HepG2 (cell line): Measurements from ENCODE around the gene DNASE1. TPM values are rescaled to one million over a fixed set of nuclear protein-coding genes. Genes with fewer than 3 reads are reported as not detected.

ENCODE experiments used
- GATAD1 ChIP-seq: IDR thresholded peaks from 2 replicates; pipeline ENCODE4 v1.6.1; 2016; ENCODE audit warnings: missing genetic modification reagents, missing compliant biosample characterization
- GFI1 ChIP-seq: sonication (generic); formaldehyde crosslinking; IDR thresholded peaks from 2 replicates; pipeline ENCODE4 v1.5.0; 2020; ENCODE audit warnings: missing genetic modification reagents, mild to moderate bottlenecking, borderline replicate concordance
- GTF3A ChIP-seq: sonication (generic); formaldehyde crosslinking; conservative IDR thresholded peaks from 2 replicates; pipeline ENCODE4 v1.4.0; 2020; ENCODE audit warnings: mild to moderate bottlenecking, missing genetic modification reagents
- HOXD1 ChIP-seq: sonication (generic); formaldehyde crosslinking; IDR thresholded peaks from 2 replicates; pipeline ENCODE4 v1.5.0; 2020; ENCODE audit warnings: missing genetic modification reagents
- JARID2 ChIP-seq: sonication (generic); formaldehyde crosslinking; IDR thresholded peaks from 2 replicates; pipeline ENCODE4 v1.8.1; 2023; ENCODE audit warnings: missing genetic modification reagents, inconsistent platforms; ENCODE audit not compliant: insufficient replicate concordance
- JUN ChIP-seq: sonication (generic); formaldehyde crosslinking; IDR thresholded peaks from 2 replicates; pipeline ENCODE4 v1.4.0; 2020; ENCODE audit warnings: mild to moderate bottlenecking, missing genetic modification reagents
- KLF9 ChIP-seq: IDR thresholded peaks from 2 replicates; pipeline ENCODE4 v1.6.1; 2016; ENCODE audit warnings: low read depth
- MIXL1 ChIP-seq: IDR thresholded peaks from 2 replicates; pipeline ENCODE4 v1.6.1; 2016
- PHF8 ChIP-seq: sonication (generic); formaldehyde crosslinking; IDR thresholded peaks from 2 replicates; pipeline ENCODE4 v1.5.0; 2020; ENCODE audit warnings: missing genetic modification reagents
- POLR2G ChIP-seq: fragments of 200-400 bp; formaldehyde crosslinking; IDR thresholded peaks from 2 replicates; pipeline ENCODE4 v1.6.1; 2018; ENCODE audit warnings: mild to moderate bottlenecking, low read depth, low read length, moderate library complexity
- RFX5 ChIP-seq: IDR thresholded peaks from 2 replicates; pipeline ENCODE4 v1.6.1; 2011; ENCODE audit warnings: low read depth, low read length, improper control_type of control experiment
- SNAPC2 ChIP-seq: sonication (generic); formaldehyde crosslinking; IDR thresholded peaks from 2 replicates; pipeline ENCODE4 v1.8.1; 2022; ENCODE audit warnings: mild to moderate bottlenecking, missing genetic modification reagents
- THAP11 ChIP-seq: IDR thresholded peaks from 2 replicates; pipeline ENCODE4 v1.6.1; 2016; ENCODE audit warnings: missing biosample characterization, missing genetic modification reagents
- ZBTB42 ChIP-seq: sonication (generic); formaldehyde crosslinking; IDR thresholded peaks from 2 replicates; pipeline ENCODE4 v1.5.0; 2020; ENCODE audit warnings: mild to moderate bottlenecking, missing genetic modification reagents
- ZNF121 ChIP-seq: sonication (generic); formaldehyde crosslinking; IDR thresholded peaks from 2 replicates; pipeline ENCODE4 v1.5.0; 2020; ENCODE audit warnings: mild to moderate bottlenecking, missing genetic modification reagents
- ZNF761 ChIP-seq: sonication (generic); formaldehyde crosslinking; conservative IDR thresholded peaks from 2 replicates; pipeline ENCODE4 v1.4.0; 2020; ENCODE audit warnings: mild to moderate bottlenecking, missing genetic modification reagents
- polyA plus RNA-seq, 8 experiments: library from polyadenylated mRNA; depleted of rRNA in 3 of 8; stranded (reverse) in 7 of 8; unstranded in 1 of 8; fragments of >200 nt; fragmentation: Illumina TruSeq in 4 of 8; extraction: Trizol in 4 of 8; gene quantifications; 2 replicates each; pipeline versions ENCODE4 v1.2.1 to v1.2.3, GENCODE V29; 2011 to 2016; ENCODE audit warnings: low read depth in 4 of 8, missing spikeins in 1 of 8, mixed read lengths in 1 of 8; ENCODE audit not compliant: insufficient read depth in 1 of 8
- total RNA-seq, 5 experiments: library from RNA; depleted of rRNA; stranded (reverse); fragments of >200 nt; fragmentation: Illumina TruSeq; extraction: Trizol; gene quantifications; 2 replicates each; pipeline ENCODE4 v1.2.3, GENCODE V29; 2016; ENCODE audit warnings: low read depth in 1 of 5
- TF ChIP-seq, protein P1 (sequence below): sonication (generic); formaldehyde crosslinking; IDR thresholded peaks from 2 replicates; pipeline ENCODE4 v1.8.1; 2023; ENCODE audit warnings: mild to moderate bottlenecking, moderate library complexity, missing genetic modification reagents
- TF ChIP-seq, protein P2 (sequence below), 2 experiments: sonication (generic) in 1 of 2; formaldehyde crosslinking in 1 of 2; IDR thresholded peaks; 2 replicates each; pipeline versions ENCODE4 v1.5.1 to v1.6.1; 2011 to 2020; ENCODE audit warnings: borderline replicate concordance in 1 of 2, low read depth in 1 of 2, low read length in 1 of 2, mild to moderate bottlenecking in 1 of 2, missing genetic modification reagents in 1 of 2, moderate library complexity in 1 of 2
- TF ChIP-seq, protein P3 (sequence below): sonication (generic); formaldehyde crosslinking; IDR thresholded peaks from 2 replicates; pipeline ENCODE4 v1.8.0; 2022; ENCODE audit warnings: missing genetic modification reagents, mild to moderate bottlenecking, moderate library complexity, borderline replicate concordance
- TF ChIP-seq, protein P4 (sequence below): sonication (generic); formaldehyde crosslinking; conservative IDR thresholded peaks from 2 replicates; pipeline ENCODE4 v1.4.0; 2020; ENCODE audit warnings: missing genetic modification reagents
- TF ChIP-seq, protein P5 (sequence below): sonication (generic); formaldehyde crosslinking; IDR thresholded peaks from 2 replicates; pipeline ENCODE4 v1.4.0; 2020; ENCODE audit warnings: low read depth, mild to moderate bottlenecking, missing genetic modification reagents

The DNASE1 gene
- total and polyA plus RNA-seq, 2 of the 13 experiments (the other 11 are each of a cell fraction or from before 2014, with no cell fraction given): 7.1 to 11.1 TPM

DNA sequence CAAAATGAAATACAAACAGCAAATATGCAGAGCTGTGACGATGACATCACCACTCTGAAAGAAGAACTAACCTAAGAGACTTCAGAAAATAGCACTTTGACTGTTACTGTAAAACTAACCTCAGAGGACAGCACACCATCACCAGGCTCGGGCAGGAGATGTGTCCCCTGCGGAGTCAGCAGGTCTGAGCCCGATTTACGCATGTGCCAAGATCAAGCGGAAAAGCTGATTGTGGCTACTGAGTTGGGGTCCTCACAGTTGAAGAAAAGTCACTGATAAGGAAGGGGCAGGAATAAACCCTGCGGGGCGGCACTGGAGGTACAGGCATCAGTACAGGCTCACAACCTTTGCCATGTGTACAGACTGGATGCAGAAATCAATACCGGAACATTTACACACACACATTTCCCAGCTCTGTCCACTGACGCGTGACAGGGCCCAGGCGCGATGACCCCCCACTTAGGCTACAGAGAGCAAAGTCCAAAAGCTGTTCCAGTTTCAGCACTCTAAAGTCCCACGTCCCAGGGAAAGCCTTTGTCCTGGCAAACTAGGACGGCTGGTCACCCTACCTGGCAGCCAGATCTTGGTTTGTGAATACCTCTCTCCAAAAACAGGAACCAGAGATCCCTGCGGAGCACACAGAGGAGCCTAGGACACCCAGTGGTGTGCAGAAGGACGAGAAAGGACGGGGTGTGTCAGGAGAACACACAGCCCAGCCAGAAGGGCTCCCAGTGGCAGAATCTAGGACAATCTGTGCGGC, 41.3 kb downstream of the DNASE1 start (continued):
- TF ChIP-seq GTF3A (CRISPR knock-in tag): no peak
- TF ChIP-seq GATAD1 (CRISPR knock-in tag): peak; percentile 78
- peak; percentile 74 for TF ChIP-seq SNAPC2 (CRISPR knock-in tag)
- peak; percentile 89 for TF ChIP-seq POLR2G
- TF ChIP-seq, protein P1, sequence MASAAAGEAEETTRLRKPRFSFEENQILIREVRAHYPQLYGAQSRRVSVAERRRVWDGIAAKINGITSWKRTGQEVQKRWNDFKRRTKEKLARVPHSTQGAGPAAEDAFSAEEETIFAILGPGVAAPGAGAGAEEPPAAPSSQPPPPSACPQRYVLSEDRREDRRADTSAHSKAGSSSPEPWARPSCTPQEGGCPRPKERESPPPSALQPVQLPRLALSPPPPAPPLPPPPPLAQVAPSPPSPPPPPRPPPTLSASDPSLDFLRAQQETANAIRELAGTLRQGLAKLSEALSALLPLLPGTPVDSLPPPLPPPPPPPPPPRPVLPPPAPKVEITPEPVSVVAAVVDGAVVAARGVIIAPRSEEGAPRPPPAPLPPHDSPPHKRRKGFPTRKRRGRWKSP (CRISPR knock-in tag): peak; percentile 90
- TF ChIP-seq JARID2 (CRISPR knock-in tag): no peak
- TF ChIP-seq RFX5: no peak
- TF ChIP-seq, protein P2, sequence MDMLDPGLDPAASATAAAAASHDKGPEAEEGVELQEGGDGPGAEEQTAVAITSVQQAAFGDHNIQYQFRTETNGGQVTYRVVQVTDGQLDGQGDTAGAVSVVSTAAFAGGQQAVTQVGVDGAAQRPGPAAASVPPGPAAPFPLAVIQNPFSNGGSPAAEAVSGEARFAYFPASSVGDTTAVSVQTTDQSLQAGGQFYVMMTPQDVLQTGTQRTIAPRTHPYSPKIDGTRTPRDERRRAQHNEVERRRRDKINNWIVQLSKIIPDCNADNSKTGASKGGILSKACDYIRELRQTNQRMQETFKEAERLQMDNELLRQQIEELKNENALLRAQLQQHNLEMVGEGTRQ (IDR thresholded peaks at IDR 0.05; ENCODE audit: low read depth, low read length): no peak
- TF ChIP-seq, protein P2 (CRISPR knock-in tag; IDR thresholded peaks at IDR 0.05; ENCODE audit: borderline replicate concordance): no peak
- peak; percentile 32; the same call in 1 of the 2 replicates for TF ChIP-seq KLF9
- TF ChIP-seq ZNF761 (CRISPR knock-in tag): peak; percentile 88
- TF ChIP-seq PHF8 (CRISPR knock-in tag): peak; percentile 52
- peak; percentile 79 for TF ChIP-seq HOXD1 (CRISPR knock-in tag)
- peak; percentile 79 for TF ChIP-seq MIXL1 (CRISPR knock-in tag)
- TF ChIP-seq GFI1 (CRISPR knock-in tag): peak; percentile 31; the same call in 1 of the 2 replicates
- TF ChIP-seq, protein P3, sequence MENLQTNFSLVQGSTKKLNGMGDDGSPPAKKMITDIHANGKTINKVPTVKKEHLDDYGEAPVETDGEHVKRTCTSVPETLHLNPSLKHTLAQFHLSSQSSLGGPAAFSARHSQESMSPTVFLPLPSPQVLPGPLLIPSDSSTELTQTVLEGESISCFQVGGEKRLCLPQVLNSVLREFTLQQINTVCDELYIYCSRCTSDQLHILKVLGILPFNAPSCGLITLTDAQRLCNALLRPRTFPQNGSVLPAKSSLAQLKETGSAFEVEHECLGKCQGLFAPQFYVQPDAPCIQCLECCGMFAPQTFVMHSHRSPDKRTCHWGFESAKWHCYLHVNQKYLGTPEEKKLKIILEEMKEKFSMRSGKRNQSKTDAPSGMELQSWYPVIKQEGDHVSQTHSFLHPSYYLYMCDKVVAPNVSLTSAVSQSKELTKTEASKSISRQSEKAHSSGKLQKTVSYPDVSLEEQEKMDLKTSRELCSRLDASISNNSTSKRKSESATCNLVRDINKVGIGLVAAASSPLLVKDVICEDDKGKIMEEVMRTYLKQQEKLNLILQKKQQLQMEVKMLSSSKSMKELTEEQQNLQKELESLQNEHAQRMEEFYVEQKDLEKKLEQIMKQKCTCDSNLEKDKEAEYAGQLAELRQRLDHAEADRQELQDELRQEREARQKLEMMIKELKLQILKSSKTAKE (CRISPR knock-in tag): peak; percentile 74; the same call in 1 of the 2 replicates
- peak; percentile 73; the same call in 1 of the 2 replicates for TF ChIP-seq JUN
- TF ChIP-seq, protein P4, sequence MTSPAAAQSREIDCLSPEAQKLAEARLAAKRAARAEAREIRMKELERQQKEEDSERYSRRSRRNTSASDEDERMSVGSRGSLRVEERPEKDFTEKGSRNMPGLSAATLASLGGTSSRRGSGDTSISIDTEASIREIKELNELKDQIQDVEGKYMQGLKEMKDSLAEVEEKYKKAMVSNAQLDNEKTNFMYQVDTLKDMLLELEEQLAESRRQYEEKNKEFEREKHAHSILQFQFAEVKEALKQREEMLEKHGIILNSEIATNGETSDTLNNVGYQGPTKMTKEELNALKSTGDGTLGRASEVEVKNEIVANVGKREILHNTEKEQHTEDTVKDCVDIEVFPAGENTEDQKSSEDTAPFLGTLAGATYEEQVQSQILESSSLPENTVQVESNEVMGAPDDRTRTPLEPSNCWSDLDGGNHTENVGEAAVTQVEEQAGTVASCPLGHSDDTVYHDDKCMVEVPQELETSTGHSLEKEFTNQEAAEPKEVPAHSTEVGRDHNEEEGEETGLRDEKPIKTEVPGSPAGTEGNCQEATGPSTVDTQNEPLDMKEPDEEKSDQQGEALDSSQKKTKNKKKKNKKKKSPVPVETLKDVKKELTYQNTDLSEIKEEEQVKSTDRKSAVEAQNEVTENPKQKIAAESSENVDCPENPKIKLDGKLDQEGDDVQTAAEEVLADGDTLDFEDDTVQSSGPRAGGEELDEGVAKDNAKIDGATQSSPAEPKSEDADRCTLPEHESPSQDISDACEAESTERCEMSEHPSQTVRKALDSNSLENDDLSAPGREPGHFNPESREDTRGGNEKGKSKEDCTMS (CRISPR knock-in tag): no peak
- TF ChIP-seq, protein P5, sequence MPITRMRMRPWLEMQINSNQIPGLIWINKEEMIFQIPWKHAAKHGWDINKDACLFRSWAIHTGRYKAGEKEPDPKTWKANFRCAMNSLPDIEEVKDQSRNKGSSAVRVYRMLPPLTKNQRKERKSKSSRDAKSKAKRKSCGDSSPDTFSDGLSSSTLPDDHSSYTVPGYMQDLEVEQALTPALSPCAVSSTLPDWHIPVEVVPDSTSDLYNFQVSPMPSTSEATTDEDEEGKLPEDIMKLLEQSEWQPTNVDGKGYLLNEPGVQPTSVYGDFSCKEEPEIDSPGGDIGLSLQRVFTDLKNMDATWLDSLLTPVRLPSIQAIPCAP (CRISPR knock-in tag): no peak
- no peak for TF ChIP-seq ZBTB42 (CRISPR knock-in tag)
- no peak for TF ChIP-seq ZNF121 (CRISPR knock-in tag)
- TF ChIP-seq THAP11 (CRISPR knock-in tag): peak; percentile 77
